ENCODE measurements around the gene UHRF1. TPM values are rescaled to one million over a fixed set of nuclear protein-coding genes. Genes with fewer than 3 reads are reported as not detected.

Gene UHRF1
- total RNA-seq, 3 donors from 2014 or later, result 0.32 to 0.66 (median 0.44) TPM

- Histone ChIP-seq H3K36me3 (no peaks in the 10 kb centered on the region), H3K4me1 (no peaks in the 10 kb centered on the region), H3K27ac (no peak within 1 kb of the TSS), H3K4me3 (no peak within 1 kb of the TSS), H3K9me3 (no peaks in the 10 kb centered on the region), H3K27me3 (no peaks in the 10 kb centered on the region)
- TF ChIP-seq POLR2A (IDR thresholded peaks at IDR 0.05), result no peak
- TF ChIP-seq POLR2AphosphoS5 (IDR thresholded peaks at IDR 0.05), result no peak
- no peak for TF ChIP-seq CTCF (IDR thresholded peaks at IDR 0.05)
- no peak for DNase-seq (ENCODE audit: low spot score in 2 of 2)
- intact Hi-C loops (cut with DNase I; ENCODE audit: low total_unique reads), result no loop called here
Measured at GRCh38 chr19:4902796-4903195, 6.5 kb upstream of the UHRF1 start, which contains the start of gene ARRDC5. Gene ARRDC5 (minus strand): TSS chr19:4902896. CDS start chr19:4902825, 71 bp downstream.

GRCh38 chr19:4904481-4904880 is 4.8 kb upstream of the UHRF1 start:
- H3K4me3 ChIP-seq, result no peak overlapping the region
- TF ChIP-seq POLR2A (IDR thresholded peaks at IDR 0.05), result no peak
- TF ChIP-seq POLR2AphosphoS5 (IDR thresholded peaks at IDR 0.05), result no peak
- TF ChIP-seq CTCF (IDR thresholded peaks at IDR 0.05), result no peak
- H3K36me3 ChIP-seq, result no peaks in the 10 kb centered on the region
- no peak for DNase-seq (ENCODE audit: low spot score in 2 of 2)
- intact Hi-C loops (cut with DNase I; ENCODE audit: low total_unique reads), result no loop called here
- no peaks in the 10 kb centered on the region for H3K9me3 ChIP-seq
- H3K4me1 ChIP-seq, result peaks cover 4 to 5% of the 10 kb centered on the region in 2 donors
- H3K27me3 ChIP-seq, result no peaks in the 10 kb centered on the region
- H3K27ac ChIP-seq, result no peak overlapping the region

GRCh38 chr19:4906963-4907362 is 2.3 kb upstream of the UHRF1 start:
- Histone ChIP-seq H3K27ac (no peak overlapping the region), H3K9me3 (no peaks in the 10 kb centered on the region), H3K36me3 (no peaks in the 10 kb centered on the region), H3K27me3 (no peaks in the 10 kb centered on the region), H3K4me3 (no peak overlapping the region), H3K4me1 (peaks cover 15 to 20% of the 10 kb centered on the region in 2 donors)
- intact Hi-C loops (cut with DNase I; ENCODE audit: low total_unique reads), result no loop called here
- DNase-seq (ENCODE audit: low spot score in 2 of 2), result no peak
- TF ChIP-seq POLR2A (IDR thresholded peaks at IDR 0.05), result no peak
- no peak for TF ChIP-seq CTCF (IDR thresholded peaks at IDR 0.05)
- no peak for TF ChIP-seq POLR2AphosphoS5 (IDR thresholded peaks at IDR 0.05)

GRCh38 chr19:4908360-4908759 is 941 bp upstream of the UHRF1 start:
- no peaks in the 10 kb centered on the region for H3K9me3 ChIP-seq

GRCh38 chr19:4908781-4909155 is 533 bp upstream of the UHRF1 start:
- no peak for TF ChIP-seq CTCF (IDR thresholded peaks at IDR 0.05)
- no peak for TF ChIP-seq POLR2A (IDR thresholded peaks at IDR 0.05)
- TF ChIP-seq POLR2AphosphoS5 (IDR thresholded peaks at IDR 0.05), result no peak
- no peaks in the 10 kb centered on the region for H3K9me3 ChIP-seq
- H3K27ac ChIP-seq, result no peak overlapping the region
- peak overlapping the region in 1 of 3 donors; percentile 71 for H3K4me3 ChIP-seq
- H3K36me3 ChIP-seq, result no peaks in the 10 kb centered on the region
- no peak for DNase-seq (ENCODE audit: low spot score in 2 of 2)
- intact Hi-C loops (cut with DNase I; ENCODE audit: low total_unique reads), result no loop called here
- H3K4me1 ChIP-seq, result peaks cover 15 to 20% of the 10 kb centered on the region in 2 donors
- H3K27me3 ChIP-seq, result no peaks in the 10 kb centered on the region

More at GRCh38 chr19:4908360-4908759, 941 bp upstream of the UHRF1 start:
- Histone ChIP-seq H3K27me3 (no peaks in the 10 kb centered on the region), H3K27ac (no peak overlapping the region), H3K36me3 (no peaks in the 10 kb centered on the region), H3K4me1 (peaks cover 15 to 20% of the 10 kb centered on the region in 2 donors), H3K4me3 (no peak overlapping the region)
- TF ChIP-seq POLR2AphosphoS5 (IDR thresholded peaks at IDR 0.05), result no peak
- TF ChIP-seq CTCF (IDR thresholded peaks at IDR 0.05), result no peak
- no peak for TF ChIP-seq POLR2A (IDR thresholded peaks at IDR 0.05)
- DNase-seq (ENCODE audit: low spot score in 2 of 2), result no peak
- intact Hi-C loops (cut with DNase I; ENCODE audit: low total_unique reads), result no loop called here

Data from breast epithelium (tissue), 4 donors.